Measurements from ENCODE around the gene TUBA3D. TPM values are rescaled to one million over a fixed set of nuclear protein-coding genes. Genes with fewer than 3 reads are reported as not detected.
"Not testable (repeated sequence)": the region's sequence is repeated elsewhere in the genome, so short reads cannot be mapped to it uniquely, and the experiment has no call there.

TUBA3D gene
- total RNA-seq (104 and 126 TPM in 2 replicates), polyA plus RNA-seq (65.1 and 86.7 TPM in 2 replicates)

GRCh38 chr2:131475831-131476230, at the start of gene TUBA3D:
Gene TUBA3D, plus strand, starts transcription at chr2:131476119. Its CDS starts 81 bp downstream, at chr2:131476200.
- no peak within 1 kb of the TSS for H3K4me2 ChIP-seq
- H2AFZ ChIP-seq: no peak within 1 kb of the TSS
- no peak for TF ChIP-seq CTCF (IDR thresholded peaks at IDR 0.05; ENCODE audit: poor library complexity)
- TF ChIP-seq EZH2phosphoT487 (IDR thresholded peaks at IDR 0.05; ENCODE audit: low read depth, severe bottlenecking, unreplicated experiment): no peak
- TF ChIP-seq EZH2 (IDR thresholded peaks at IDR 0.05; ENCODE audit: borderline replicate concordance): no peak
- no peaks in the 10 kb centered on the region for H3K27me3 ChIP-seq
- WGBS (ENCODE audit: low lambda C conversion rate, missing lambda C conversion rate): 95% methylated on average over 26 of the region's 27 CpGs
- no peaks in the 10 kb centered on the region for H4K20me1 ChIP-seq (ENCODE audit: insufficient read depth, poor library complexity, severe bottlenecking)
- no peaks in the 10 kb centered on the region for H3K4me1 ChIP-seq (ENCODE audit: insufficient read depth)
- H3K4me3 ChIP-seq: no peak within 1 kb of the TSS
- no peak within 1 kb of the TSS for H3K27ac ChIP-seq
- DNase-seq (ENCODE audit: low spot score): no peak
- H3K36me3 ChIP-seq (replicated peaks; ENCODE audit: insufficient read depth, low read depth): no peaks in the 10 kb centered on the region
- H3K9me3 ChIP-seq (ENCODE audit: low read depth): no peaks in the 10 kb centered on the region
- H3K79me2 ChIP-seq: no peaks in the 10 kb centered on the region
- H3K9me2 ChIP-seq (replicated peaks; ENCODE audit: insufficient read depth): no peaks in the 10 kb centered on the region

GRCh38 chr2:131426727-131427126, 49.2 kb upstream of the TUBA3D start:
- TF ChIP-seq EZH2 (IDR thresholded peaks at IDR 0.05; ENCODE audit: borderline replicate concordance): no peak
- no peak for TF ChIP-seq CTCF (IDR thresholded peaks at IDR 0.05; ENCODE audit: poor library complexity)
- no peak for TF ChIP-seq EZH2phosphoT487 (IDR thresholded peaks at IDR 0.05; ENCODE audit: low read depth, severe bottlenecking, unreplicated experiment)
- Histone ChIP-seq H3K9me2 (replicated peaks; ENCODE audit: insufficient read depth) (no peaks in the 10 kb centered on the region), H3K4me3 (no peak overlapping the region), H3K4me2 (no peak overlapping the region), H3K36me3 (replicated peaks; ENCODE audit: insufficient read depth, low read depth) (no peaks in the 10 kb centered on the region), H3K9me3 (ENCODE audit: low read depth) (no peaks in the 10 kb centered on the region), H3K27ac (no peak overlapping the region), H2AFZ (no peak overlapping the region), H3K4me1 (ENCODE audit: insufficient read depth) (no peaks in the 10 kb centered on the region), H3K79me2 (no peaks in the 10 kb centered on the region), H4K20me1 (ENCODE audit: insufficient read depth, poor library complexity, severe bottlenecking) (no peaks in the 10 kb centered on the region), H3K27me3 (peaks cover 69% of the 10 kb centered on the region)
- DNase-seq (ENCODE audit: low spot score): no peak
- WGBS (ENCODE audit: low lambda C conversion rate, missing lambda C conversion rate): 60% methylated on average over 5 of the region's 5 CpGs

DNA sequence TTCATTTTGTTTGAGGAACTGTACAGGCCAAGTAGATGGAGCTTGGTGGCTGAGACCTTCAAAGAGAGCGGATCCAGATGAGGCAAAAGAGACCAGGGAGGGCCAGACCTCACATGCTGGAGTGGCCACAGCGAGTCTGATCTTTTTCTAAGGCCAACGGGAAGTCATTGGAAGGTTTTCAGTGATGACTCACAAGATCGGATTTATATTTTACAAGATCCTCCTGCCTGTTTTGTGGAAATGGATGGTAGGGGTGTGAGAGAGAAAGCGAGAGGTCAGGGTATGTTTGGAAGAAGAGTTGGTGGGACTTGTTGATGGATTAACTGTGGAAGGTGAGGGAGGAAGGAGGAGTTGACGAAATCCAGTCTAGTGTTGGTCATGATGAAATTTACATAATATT, 44.6 kb upstream of the TUBA3D start:
- Histone ChIP-seq H3K79me2 (no peaks in the 10 kb centered on the region), H3K27ac (no peak overlapping the region), H2AFZ (no peak overlapping the region), H3K4me3 (no peak overlapping the region), H4K20me1 (ENCODE audit: insufficient read depth, poor library complexity, severe bottlenecking) (no peaks in the 10 kb centered on the region), H3K4me2 (no peak overlapping the region), H3K9me2 (replicated peaks; ENCODE audit: insufficient read depth) (no peaks in the 10 kb centered on the region), H3K9me3 (ENCODE audit: low read depth) (no peaks in the 10 kb centered on the region), H3K4me1 (ENCODE audit: insufficient read depth) (no peaks in the 10 kb centered on the region), H3K27me3 (peaks cover 35% of the 10 kb centered on the region), H3K36me3 (replicated peaks; ENCODE audit: insufficient read depth, low read depth) (no peaks in the 10 kb centered on the region)
- TF ChIP-seq EZH2phosphoT487 (IDR thresholded peaks at IDR 0.05; ENCODE audit: low read depth, severe bottlenecking, unreplicated experiment) (no peak), EZH2 (IDR thresholded peaks at IDR 0.05; ENCODE audit: borderline replicate concordance) (no peak), CTCF (IDR thresholded peaks at IDR 0.05; ENCODE audit: poor library complexity) (no peak)
- 46% methylated on average over 6 of the region's 6 CpGs for WGBS (ENCODE audit: low lambda C conversion rate, missing lambda C conversion rate)
- no peak for DNase-seq (ENCODE audit: low spot score)

GRCh38 chr2:131440742-131441468, 35.0 kb upstream of the TUBA3D start:
- not testable (repeated sequence) for H3K4me3 ChIP-seq; H3K4me1 ChIP-seq (ENCODE audit: insufficient read depth); H2AFZ ChIP-seq; H3K9me2 ChIP-seq (replicated peaks; ENCODE audit: insufficient read depth); H4K20me1 ChIP-seq (ENCODE audit: insufficient read depth, poor library complexity, severe bottlenecking); H3K27ac ChIP-seq; H3K79me2 ChIP-seq; H3K9me3 ChIP-seq (ENCODE audit: low read depth); H3K27me3 ChIP-seq; H3K36me3 ChIP-seq (replicated peaks; ENCODE audit: insufficient read depth, low read depth); H3K4me2 ChIP-seq; DNase-seq (ENCODE audit: low spot score)
- WGBS (ENCODE audit: low lambda C conversion rate, missing lambda C conversion rate): 87% methylated on average over 7 of the region's 7 CpGs

GRCh38 chr2:131444736-131445514, 31.0 kb upstream of the TUBA3D start:
- not testable (repeated sequence) for H3K36me3 ChIP-seq (replicated peaks; ENCODE audit: insufficient read depth, low read depth); DNase-seq (ENCODE audit: low spot score); H2AFZ ChIP-seq; H3K27ac ChIP-seq; H4K20me1 ChIP-seq (ENCODE audit: insufficient read depth, poor library complexity, severe bottlenecking); H3K4me3 ChIP-seq; H3K9me2 ChIP-seq (replicated peaks; ENCODE audit: insufficient read depth); H3K9me3 ChIP-seq (ENCODE audit: low read depth); H3K4me1 ChIP-seq (ENCODE audit: insufficient read depth); H3K79me2 ChIP-seq; H3K4me2 ChIP-seq; H3K27me3 ChIP-seq
- WGBS (ENCODE audit: low lambda C conversion rate, missing lambda C conversion rate): 98% methylated on average over 47 of the region's 90 CpGs

- H4K20me1 ChIP-seq (ENCODE audit: insufficient read depth, poor library complexity, severe bottlenecking); H3K27me3 ChIP-seq; H3K4me3 ChIP-seq; H3K9me3 ChIP-seq (ENCODE audit: low read depth); H3K9me2 ChIP-seq (replicated peaks; ENCODE audit: insufficient read depth); H3K36me3 ChIP-seq (replicated peaks; ENCODE audit: insufficient read depth, low read depth); H3K79me2 ChIP-seq; H3K27ac ChIP-seq; H3K4me1 ChIP-seq (ENCODE audit: insufficient read depth); DNase-seq (ENCODE audit: low spot score); H2AFZ ChIP-seq; H3K4me2 ChIP-seq: not testable (repeated sequence)
- WGBS (ENCODE audit: low lambda C conversion rate, missing lambda C conversion rate): 100% methylated on average over 15 of the region's 21 CpGs
Measured at GRCh38 chr2:131445515-131445797, 30.5 kb upstream of the TUBA3D start.
